ENCODE results near the gene ADAMTSL1.

- no peak for TF ChIP-seq CTCF (IDR thresholded peaks at IDR 0.05)
- no peak for TF ChIP-seq POLR2A (IDR thresholded peaks at IDR 0.05)
- TF ChIP-seq EP300 (IDR thresholded peaks at IDR 0.05): no peak
Observed at GRCh38 chr9:18753904-18754303, 280.0 kb downstream of the ADAMTSL1 start.
